ENCODE data around the gene TMA7.
"Not testable (repeated sequence)": the region's sequence is repeated elsewhere in the genome, so short reads cannot be mapped to it uniquely, and the experiment has no call there.

The TMA7 gene

GRCh38 chr3:48399387-48400172, 40.5 kb upstream of the TMA7 start:
- Histone ChIP-seq H3K36me3 (peaks cover 12% of the 10 kb centered on the region), H3K27ac (no peak overlapping the region), H3K4me3 (ENCODE audit: low read depth, low read length) (no peak overlapping the region), H3K27me3 (ENCODE audit: insufficient read depth, low read depth, severe bottlenecking) (no peaks in the 10 kb centered on the region), H3K9me3 (ENCODE audit: severe bottlenecking) (no peaks in the 10 kb centered on the region)
- peak; percentile 10 for DNase-seq
- TF ChIP-seq, protein P1, sequence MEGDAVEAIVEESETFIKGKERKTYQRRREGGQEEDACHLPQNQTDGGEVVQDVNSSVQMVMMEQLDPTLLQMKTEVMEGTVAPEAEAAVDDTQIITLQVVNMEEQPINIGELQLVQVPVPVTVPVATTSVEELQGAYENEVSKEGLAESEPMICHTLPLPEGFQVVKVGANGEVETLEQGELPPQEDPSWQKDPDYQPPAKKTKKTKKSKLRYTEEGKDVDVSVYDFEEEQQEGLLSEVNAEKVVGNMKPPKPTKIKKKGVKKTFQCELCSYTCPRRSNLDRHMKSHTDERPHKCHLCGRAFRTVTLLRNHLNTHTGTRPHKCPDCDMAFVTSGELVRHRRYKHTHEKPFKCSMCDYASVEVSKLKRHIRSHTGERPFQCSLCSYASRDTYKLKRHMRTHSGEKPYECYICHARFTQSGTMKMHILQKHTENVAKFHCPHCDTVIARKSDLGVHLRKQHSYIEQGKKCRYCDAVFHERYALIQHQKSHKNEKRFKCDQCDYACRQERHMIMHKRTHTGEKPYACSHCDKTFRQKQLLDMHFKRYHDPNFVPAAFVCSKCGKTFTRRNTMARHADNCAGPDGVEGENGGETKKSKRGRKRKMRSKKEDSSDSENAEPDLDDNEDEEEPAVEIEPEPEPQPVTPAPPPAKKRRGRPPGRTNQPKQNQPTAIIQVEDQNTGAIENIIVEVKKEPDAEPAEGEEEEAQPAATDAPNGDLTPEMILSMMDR (IDR thresholded peaks at IDR 0.05; ENCODE audit: low read depth, low read length), result no peak

GRCh38 chr3:48400824-48401433, 39.1 kb upstream of the TMA7 start:
- DNase-seq, result peak; percentile 55
- no peak overlapping the region for H3K27ac ChIP-seq
- TF ChIP-seq, protein P1 (IDR thresholded peaks at IDR 0.05; ENCODE audit: low read depth, low read length), result peak; percentile 69

DNA sequence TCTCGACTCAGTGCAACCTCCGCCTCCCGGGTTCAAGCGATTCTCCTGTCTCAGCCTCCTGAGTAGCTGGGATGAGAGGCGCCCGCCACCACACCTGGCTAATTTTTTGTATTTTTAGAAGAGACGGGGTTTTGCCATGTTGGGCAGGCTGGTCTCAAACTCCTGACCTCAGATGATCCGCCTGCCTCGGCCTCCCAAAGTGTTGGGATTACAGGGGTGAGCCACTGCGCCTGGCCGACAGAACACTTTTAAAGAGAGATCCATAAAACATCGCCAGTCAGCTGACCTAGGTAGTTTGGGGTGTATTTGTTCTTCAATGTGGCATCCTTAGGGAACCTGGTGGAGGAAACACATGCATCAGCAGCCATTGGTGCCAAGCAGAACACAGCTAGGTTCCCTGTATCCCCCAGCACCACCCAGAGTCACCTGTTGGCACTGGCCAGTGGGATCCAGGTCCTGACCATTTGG, 38.6 kb upstream of the TMA7 start:
- H3K36me3 ChIP-seq, result peaks cover 28% of the 10 kb centered on the region
- H3K27ac ChIP-seq; H3K4me3 ChIP-seq (ENCODE audit: low read depth, low read length); H3K9me3 ChIP-seq (ENCODE audit: severe bottlenecking); DNase-seq; H3K27me3 ChIP-seq (ENCODE audit: insufficient read depth, low read depth, severe bottlenecking): not testable (repeated sequence)

More at GRCh38 chr3:48400824-48401433, 39.1 kb upstream of the TMA7 start:
- H3K27me3 ChIP-seq (ENCODE audit: insufficient read depth, low read depth, severe bottlenecking), result no peaks in the 10 kb centered on the region
- H3K4me3 ChIP-seq (ENCODE audit: low read depth, low read length), result no peak overlapping the region
- no peaks in the 10 kb centered on the region for H3K9me3 ChIP-seq (ENCODE audit: severe bottlenecking)
- H3K36me3 ChIP-seq, result peaks cover 23% of the 10 kb centered on the region

- TF ChIP-seq, protein P1 (IDR thresholded peaks at IDR 0.05; ENCODE audit: low read depth, low read length), result no peak
- no peaks in the 10 kb centered on the region for H3K27me3 ChIP-seq (ENCODE audit: insufficient read depth, low read depth, severe bottlenecking)
- H3K27ac ChIP-seq, result no peak overlapping the region
- H3K4me3 ChIP-seq (ENCODE audit: low read depth, low read length), result no peak overlapping the region
- peak; percentile 4 for DNase-seq
- H3K36me3 ChIP-seq, result peaks cover 37% of the 10 kb centered on the region
- H3K9me3 ChIP-seq (ENCODE audit: severe bottlenecking), result no peaks in the 10 kb centered on the region
These were observed 37.8 kb upstream of the TMA7 start for GRCh38 chr3:48402281-48402732.

DNA sequence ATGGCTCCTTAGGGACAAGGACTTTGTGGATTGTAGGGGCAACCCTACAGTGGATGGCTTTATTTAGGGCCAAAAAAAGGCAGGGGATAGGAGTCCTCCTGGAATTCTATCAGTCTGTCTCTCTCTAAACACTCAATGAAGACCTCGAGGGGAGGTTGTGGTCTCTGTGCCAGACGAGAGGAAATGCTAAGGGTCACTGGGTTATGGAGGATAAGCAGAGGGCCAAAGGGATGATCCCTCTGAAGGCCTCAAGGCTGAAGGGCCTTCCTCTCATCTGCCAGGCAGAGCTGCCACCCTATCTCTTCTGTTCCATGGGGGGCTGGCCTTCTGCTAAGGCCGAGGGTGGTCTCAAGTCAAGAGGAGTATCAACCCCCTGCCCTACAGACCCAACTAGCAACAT, 37.1 kb upstream of the TMA7 start:
- no peak for DNase-seq
- H3K4me3 ChIP-seq (ENCODE audit: low read depth, low read length), result no peak overlapping the region
- TF ChIP-seq, protein P1 (IDR thresholded peaks at IDR 0.05; ENCODE audit: low read depth, low read length), result no peak
- H3K27ac ChIP-seq, result no peak overlapping the region
- H3K27me3 ChIP-seq (ENCODE audit: insufficient read depth, low read depth, severe bottlenecking), result no peaks in the 10 kb centered on the region
- H3K36me3 ChIP-seq, result peaks cover 43% of the 10 kb centered on the region
- no peaks in the 10 kb centered on the region for H3K9me3 ChIP-seq (ENCODE audit: severe bottlenecking)

All from WERI-Rb-1 (cell line).